Hindlimb muscle (tissue), 1 donor: ENCODE data around the gene POMT1. TPM values are rescaled to one million over a fixed set of nuclear protein-coding genes. Genes with fewer than 3 reads are reported as not detected.

ENCODE experiments used
- DNase-seq: peaks from one replicate; pipeline ENCODE4 v3.0.0-alpha.2; 2013
- polyA plus RNA-seq: library from polyadenylated mRNA; unstranded; fragments of 120-200 nt; gene quantifications from one replicate; pipeline ENCODE4 v1.2.1, GENCODE V29; 2013; ENCODE audit not compliant: insufficient read length

Gene POMT1
- polyA plus RNA-seq, 1 donor = 29.9 TPM

DNA sequence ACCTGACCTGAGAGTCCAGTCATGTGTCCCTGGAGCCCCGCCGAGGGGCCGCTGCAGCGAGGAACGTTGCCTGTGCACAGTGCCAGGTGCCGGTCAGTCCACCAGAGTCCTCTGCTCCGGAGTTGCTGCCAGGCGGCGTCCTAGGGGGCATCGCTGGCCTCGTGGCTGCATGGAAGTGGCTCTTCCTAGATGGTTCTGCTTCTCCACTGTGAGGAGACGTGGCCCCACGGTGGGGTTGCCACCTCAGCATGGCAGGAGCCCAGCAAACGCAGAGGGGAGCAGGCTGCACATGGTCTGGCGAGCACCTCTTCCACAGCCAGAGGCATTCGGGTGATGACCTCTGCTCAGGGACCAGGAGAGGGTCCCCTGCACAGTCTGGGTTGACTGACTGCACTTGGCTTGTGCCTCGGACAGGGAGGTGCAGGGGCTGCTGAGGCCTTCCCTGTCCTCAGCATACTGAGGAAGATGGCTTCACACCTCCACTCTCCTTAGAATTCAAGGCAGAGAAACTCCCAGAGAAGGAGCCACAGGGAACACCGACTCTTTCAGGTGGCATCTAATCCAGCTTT, 25.9 kb upstream of the POMT1 start:
- DNase-seq = no peak

DNA sequence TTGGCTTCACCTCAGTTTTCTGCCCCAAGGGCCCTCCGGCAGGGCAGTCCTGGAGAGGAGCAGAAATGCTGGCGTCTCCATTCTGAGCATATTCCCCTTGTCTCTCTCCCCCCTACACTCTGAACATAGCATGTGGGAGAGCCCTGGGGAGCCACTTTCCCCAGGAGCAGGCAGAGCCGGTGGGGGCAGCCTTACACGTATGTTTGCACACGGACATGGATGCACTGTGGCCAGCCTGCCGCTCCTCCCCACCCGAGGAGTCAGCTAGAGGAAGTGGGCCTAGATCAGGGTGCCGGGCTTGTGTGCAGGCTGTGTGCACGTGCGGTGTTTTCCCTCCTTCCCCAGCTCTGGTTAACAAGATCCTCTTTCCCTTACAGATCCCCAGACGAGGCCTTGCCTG, 25.4 kb upstream of the POMT1 start:
- no peak for DNase-seq

DNA sequence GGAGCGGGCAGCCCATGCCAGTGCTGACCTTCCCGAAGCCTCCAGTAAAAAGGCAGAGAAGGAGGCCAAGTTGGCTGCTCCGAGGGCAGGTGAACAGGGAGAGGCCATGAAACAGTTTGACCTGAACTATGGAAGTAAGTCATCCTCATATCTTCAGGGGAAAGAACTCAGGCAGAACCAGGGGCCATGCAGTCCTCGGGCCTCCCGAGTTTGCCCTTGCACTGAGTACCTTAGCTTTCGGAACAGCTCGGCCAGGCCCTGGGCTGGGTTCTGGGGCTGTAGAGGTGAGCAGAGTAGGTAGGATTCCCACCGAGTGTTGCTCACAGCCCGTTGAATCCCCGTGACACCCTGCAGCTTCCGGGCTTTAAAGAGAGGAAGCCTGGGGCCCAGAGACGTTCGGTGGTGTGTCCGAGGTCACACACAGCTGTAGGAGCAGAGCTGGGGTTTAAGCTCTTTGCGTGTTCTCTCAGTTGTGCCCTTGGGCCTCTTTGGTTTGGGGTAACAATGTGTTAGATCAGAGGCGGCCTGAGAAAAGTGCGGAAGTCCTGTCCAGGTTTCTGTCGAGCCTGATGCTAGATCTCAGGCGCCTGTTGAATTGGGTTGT, 24.8 kb upstream of the POMT1 start:
- no peak for DNase-seq

DNA sequence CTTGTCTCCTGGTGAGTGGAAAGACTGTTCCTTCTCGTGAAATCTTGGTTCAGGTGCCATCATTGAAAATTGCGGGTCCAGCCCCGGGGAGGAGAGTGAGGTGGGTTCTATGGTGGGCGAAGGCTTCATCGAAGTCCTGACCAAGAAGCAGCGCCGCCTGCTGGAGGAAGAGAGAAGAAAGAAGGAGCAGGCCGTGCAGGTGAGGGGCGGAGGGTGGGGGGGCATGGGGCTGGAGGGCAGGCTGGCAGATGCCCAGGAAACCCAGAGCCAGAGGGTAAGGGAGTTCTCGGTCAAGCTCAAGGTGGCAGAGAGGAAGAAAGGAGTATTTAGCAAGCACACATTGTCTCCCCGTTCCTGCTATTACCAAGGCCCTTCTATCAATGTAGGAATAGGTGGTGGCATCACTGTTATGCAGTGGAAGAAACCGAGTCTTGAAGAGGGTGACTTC, 24.3 kb upstream of the POMT1 start:
- DNase-seq = no peak

DNA sequence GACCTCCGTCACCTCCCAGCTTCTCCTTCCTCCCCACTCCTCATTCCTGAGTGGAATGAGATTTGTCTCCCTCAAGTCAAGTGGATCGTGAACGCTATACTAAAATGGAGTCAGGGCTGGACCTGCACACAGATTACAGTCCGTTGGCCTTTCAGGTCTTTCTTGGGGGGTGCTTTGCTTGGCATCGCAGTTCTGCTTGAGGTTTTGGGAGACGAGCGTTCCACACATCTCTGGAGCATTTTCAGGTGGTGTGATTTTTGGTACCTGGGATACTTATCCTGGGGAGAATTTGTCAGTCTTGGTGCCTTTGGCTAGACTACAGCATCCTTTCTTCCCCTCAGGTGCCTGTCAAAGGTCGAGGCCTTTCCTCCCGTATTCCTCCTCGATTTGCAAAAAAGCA, 23.8 kb upstream of the POMT1 start:
- no peak for DNase-seq

DNA sequence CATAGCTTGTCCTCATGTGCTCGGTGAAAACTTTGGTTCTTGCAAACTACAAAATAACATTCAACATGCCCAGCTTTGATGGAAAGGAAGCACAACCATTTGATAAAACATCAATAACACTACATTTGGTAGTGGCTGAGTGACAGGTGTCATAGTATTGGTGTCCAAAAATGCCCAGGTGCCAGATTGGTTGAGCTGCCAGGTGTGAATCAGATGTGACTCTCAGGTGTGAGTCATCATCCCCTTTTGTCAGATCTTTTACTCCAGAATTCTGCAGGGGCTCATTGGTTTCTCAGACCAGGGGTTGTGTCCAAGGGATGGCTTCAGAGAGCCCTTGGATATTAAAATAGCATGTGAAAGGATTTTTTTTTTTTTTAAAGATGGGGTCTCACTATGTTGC, 22.5 kb upstream of the POMT1 start:
- no peak for DNase-seq

DNA sequence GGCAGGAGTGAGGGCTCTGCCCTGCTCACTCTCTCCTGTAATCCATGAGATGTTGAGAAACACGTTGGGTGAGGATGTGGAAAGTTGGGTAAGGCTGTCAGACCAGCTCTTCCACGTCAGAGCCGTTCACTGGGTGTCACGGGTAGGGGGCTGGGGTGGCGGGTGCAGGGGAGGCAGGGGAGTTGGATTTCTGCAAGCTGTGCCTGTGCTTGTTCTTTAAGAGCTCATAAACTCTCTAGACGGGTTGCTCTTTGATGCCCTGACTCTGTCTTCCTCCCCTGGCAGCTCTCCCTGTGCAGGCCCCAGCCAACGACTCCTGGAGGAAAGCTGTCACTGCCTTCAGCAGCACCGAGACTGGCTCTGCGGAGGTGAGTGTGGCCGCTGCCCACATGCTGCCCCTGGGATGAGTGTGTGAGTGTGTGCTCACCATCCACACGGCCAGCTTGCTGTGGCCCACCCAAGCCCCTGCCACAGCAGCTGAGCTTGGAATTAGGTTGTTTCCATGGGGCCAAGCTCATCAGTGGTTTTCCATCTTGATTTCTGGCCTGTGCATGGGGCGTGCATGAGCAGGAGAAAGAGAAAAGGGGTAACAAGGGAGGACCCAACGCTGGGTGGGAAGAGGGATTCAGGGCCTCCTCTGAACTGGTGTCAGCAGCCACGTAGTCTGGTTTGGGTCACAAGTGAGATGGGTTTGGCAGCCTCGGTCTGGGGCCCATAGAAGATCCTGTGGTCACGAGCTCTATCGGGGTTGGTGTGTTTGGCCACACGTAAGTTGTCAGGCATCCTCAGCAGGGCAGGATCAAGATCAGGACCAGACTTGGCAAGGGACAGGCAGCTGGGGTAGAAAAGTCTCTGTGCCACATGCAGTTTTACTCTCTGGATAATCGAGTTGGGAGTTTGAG, 21.0 kb upstream of the POMT1 start:
- DNase-seq = no peak

DNA sequence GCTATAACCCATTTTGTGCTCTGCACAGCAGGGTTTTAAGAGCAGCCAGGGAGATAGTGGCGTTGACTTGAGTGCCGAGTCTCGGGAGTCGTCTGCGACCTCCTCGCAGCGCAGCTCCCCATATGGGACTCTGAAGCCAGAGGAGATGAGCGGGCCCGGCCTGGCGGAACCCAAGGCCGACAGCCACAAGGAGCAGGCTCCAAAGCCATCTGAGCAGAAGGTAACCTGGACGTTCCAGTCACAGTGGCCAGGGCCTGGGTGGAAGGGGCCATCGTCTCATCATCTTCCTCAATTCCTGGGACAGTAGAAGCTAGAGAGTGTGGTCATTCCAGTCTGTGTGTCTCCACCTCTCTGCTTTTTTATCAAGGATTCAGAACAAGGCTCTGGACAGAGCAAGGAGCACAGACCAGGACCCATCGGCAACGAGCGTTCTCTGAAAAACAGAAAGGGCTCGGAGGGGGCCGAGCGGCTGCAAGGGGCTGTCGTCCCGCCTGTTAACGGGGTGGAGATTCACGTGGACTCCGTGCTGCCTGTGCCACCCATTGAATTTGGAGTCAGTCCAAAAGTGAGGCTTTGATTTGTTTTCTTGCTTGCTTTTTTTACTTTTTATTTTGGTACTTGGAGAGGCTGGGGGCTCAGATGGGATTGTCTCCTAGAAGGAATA, 20.2 kb upstream of the POMT1 start:
- no peak for DNase-seq

DNA sequence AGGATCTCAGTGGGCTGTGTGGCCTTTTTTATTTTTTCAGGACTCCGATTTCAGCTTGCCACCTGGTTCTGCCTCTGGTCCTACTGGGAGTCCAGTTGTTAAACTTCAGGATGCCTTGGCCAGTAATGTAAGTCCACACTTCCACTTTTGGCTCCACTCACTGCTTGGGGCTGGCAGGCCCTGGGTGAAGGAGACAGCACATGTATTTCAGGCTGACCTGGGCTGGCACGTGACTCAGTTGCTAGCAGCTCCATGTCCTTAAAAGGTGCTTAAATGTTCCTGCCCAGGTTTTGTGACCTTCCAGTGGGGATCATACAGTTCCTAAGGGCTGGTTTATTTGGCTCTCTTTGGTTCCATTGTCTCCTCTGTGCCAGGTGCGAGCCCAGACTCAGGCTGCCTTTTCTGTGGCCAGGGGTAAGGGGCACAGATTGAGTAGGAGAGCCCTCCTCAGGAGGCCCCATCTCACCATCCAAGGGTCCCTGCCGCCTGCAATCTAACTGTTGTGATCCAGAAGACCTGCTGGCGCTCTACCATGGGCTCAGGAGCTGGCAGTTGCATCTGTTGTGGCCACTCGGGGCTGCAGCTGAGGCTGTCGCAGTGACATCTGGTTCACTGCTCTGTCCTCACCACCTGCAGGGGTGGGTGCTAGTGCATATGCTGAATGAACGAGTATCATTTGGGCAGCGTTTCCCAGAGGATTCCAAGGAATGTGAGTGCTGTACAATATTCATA, 19.2 kb upstream of the POMT1 start:
- no peak for DNase-seq

DNA sequence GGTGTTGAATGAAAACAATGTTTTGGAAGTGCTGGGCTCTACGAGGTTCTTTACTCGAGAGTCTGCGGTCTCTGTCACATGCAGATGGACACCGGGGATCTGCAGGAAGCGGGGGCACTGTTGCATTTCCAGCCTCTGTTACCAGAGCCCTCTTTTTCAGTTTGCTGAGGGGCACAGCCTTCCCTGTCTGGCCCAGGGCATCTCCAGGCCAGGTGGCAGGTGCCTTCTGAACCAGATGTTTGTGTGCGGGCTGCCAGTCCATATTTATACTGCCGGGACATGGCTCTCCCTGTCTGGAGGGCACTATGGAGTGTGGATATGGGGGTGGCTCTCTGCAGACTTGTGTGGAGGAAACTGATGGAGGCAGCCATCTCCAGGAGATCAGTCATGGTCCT, 18.7 kb upstream of the POMT1 start:
- no peak for DNase-seq

DNA sequence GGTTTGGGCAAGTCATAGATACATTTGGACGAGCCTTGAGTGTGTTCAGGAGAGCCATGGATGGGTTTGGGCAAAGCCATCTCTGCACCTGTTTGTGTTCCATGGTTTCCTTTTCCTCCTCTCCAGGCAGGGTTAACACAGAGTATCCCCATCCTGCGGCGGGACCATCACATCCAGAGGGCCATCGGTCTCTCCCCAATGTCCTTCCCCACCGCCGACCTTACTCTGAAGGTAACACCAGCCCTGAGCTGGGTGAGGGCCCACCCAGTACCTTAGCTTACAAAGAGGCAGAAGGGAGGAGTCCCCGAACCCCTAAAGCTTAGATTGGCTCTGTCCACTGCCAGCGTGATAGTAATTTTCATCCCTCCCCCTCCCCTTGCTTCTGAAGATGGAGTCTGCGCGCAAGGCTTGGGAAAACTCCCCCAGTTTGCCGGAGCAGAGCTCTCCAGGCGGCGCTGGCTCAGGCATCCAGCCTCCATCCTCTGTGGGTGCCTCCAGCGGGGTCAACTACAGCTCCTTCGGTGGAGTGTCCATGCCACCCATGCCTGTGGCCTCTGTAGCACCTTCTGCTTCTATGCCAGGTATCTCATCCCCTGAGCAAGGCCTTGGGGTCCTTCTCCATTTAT, 18.0 kb upstream of the POMT1 start:
- no peak for DNase-seq

DNA sequence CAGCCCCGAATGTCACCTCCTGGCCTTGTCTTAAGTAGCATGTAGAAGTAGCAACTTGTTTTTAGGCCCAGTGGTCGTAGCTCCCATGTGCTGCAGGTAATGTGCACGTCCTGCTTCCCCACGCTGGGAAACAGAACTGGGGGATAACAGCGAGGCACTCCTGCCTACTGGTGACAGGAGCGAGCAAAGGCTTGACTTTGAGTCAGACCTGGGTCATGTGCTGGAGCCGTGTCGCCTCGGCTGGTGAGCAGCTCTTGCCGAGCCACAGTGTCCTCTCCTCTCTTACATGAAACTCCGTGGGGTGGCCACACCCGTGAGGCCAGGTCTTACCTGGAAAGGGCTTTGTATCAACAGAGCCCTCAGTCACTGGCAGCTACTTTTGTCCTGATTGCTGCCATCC, 17.5 kb upstream of the POMT1 start:
- no peak for DNase-seq

DNA sequence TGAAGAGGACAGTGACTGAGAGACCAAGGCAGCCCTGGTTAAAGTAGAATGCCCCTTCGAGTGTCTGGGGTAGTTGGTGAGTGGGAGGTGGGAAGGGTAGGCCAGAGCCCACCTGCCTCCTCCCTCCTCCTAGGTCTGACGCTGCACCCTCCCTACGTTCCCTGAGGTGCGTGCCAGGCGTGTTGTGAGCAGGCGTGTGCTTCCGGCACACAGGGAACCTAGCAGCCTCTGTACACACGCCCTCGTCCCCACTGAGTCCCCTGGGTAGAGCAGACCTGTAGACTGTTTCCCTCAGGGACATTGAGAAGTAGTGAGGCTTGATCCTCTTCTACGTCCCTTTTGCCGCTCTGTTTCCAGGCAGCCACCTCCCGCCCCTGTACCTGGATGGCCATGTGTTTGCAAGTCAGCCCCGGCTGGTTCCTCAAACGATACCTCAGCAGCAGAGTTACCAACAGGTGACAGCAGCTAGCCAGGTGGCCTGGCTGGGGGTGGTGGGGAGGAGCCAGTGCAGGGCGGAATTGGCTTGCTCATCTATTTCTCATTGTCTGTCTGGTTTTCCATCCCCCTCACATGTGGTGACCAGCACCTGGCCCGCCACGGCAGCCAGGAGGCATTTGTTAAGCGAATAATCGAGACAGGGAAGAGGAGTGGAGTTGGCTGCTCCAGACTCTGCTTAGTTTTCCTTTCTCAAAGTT, 16.8 kb upstream of the POMT1 start:
- DNase-seq = no peak

DNA sequence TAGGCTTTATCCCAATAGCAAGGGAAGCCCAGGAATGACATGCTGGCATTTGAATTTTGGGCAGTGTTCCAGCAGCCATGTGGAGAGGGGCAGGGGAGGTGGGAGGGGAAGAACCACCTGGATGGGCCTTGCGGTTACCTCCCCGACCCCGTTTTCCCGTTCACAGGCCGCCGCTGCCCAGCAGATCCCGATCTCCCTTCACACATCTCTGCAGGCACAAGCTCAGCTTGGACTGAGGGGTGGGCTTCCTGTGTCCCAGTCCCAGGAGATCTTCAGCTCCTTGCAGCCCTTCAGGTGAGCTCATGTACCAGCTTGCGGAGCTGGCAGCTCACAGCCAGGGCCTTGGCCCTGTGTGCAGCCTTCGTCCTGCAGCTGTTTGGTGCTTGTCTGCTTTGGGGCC, 15.7 kb upstream of the POMT1 start:
- no peak for DNase-seq

DNA sequence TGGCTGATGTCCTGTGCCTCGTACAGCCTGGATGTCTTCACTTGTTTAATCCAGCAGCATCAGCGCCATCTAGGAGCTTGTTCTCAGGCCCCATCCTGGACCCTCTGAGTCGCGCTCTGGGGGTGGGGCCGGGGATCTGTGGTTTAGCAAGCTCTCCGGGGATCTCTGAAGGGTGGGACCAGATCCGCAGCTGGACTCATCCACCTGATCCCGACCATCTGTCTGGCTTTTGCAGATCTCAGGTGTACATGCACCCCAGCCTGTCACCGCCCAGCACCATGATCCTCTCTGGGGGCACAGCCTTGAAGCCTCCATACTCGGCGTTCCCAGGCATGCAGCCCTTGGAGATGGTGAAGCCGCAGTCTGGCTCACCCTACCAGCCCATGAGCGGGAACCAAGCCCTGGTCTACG, 15.1 kb upstream of the POMT1 start:
- no peak for DNase-seq

DNA sequence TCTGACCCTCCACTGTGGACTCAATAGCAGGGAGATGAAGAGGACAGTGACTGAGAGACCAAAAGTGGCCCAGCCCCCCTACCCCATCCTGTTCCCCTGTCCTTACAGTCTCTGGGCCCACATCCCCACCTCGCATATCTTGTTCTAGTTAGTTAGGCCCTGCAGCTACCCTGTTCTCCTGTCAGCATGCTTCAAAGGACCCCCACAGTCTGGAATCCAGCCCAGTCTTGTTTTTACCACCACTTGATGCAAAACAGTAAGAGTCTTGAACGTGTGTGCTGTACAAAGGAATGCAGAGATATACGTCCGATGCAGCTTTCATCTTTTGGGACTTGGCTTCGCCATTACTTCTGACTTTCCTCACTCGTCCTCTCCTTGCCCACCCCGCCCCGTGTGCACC, 12.2 kb upstream of the POMT1 start:
- no peak for DNase-seq

DNA sequence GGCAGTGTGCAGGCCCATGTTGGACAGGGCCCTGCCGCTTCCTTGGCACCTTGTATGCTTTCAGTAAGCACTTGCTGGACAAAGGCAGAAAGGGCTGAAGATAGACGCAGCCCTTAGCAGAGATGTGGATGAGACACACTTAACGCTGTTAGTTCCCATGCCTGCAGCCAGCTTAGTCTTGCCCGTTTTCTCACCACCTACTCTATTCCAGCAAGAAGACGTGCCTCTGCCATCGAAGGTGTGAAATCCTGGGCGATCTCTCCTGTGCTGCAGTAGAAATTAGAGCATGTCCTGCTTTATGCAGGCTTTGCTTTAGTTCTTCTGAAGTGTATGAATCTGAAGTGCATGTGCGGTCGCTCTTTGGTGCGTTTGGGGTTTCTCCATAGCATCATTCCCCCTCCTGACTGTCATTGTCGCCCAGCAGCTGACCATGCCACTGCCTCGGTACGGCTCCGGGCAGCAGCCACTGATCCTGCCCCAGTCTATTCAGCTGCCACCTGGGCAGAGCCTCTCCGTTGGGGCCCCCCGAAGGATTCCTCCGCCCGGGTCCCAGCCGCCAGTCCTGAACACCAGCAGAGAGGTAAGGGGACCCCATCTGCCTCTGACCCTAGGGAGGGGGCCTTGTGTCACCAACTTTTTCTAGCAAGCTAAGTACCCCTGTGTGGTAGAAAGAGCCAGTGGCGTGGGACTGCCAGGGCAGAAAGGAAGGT, 11.6 kb upstream of the POMT1 start:
- DNase-seq = no peak

DNA sequence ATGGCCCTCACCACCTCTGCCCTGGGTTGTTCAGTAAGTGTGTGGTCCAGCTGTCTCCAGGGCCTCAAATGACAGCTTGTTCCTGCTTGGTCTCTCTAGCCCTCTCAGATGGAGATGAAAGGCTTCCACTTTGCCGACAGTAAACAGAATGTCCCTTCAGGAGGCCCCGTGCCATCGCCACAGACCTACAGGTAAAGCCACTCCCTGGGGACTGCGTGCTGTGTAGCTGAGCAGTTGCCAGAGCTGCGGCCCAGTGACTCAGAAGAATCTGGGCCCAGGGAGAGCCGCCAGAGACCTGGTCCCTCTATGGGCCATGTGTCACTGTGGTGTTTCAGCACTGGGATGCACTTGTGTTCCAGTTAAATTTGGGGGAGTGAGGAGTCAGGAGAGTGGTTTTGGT, 10.6 kb upstream of the POMT1 start:
- no peak for DNase-seq

DNA sequence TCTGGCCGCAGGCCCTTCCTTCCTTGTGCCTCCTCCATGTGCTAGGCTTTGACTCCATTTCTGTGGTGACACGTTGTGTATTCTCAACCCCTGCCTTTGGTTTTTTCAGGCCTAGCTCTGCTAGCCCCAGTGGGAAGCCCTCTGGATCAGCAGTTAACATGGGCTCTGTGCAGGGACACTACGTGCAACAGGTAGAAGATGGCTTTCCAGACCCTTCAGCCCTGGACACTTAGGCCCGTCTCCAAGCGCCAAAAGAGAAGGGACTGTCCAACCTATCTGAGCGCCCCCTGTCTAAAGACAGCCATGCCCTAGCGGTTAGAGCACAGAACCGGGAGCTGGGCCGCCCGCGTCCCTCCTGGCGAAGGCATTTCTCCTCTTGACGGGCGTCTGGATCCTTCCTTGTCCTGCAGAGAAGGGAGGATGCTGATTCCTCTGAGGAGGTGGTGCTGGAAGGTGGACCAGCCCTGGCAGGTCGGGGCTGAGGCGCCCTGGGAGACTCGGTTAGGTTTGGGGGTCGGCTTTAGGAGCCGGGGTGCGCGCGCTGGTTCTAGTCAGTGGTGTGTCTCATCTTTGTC, 8.3 kb upstream of the POMT1 start:
- no peak for DNase-seq

DNA sequence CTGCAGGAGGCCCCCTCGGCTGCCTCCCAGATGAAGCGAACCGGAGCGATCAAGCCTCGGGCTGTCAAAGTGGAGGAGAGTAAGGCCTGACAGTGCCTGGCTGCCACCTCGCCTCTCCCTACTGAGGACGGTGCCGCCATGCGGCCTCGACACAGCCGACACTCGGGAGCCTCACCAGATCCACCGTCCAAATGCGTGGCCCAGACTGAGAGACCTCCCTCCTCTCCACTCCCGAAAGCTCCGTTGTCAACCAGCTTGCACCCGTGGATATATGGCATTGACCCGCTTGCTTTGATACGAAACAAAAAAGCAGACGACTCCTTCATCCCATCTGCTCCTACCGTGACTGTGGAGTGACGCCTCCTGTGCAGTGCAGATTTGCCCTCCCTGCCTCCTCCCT, 6.9 kb upstream of the POMT1 start:
- DNase-seq = no peak
